ENCODE results near the gene DDHD1. TPM values are rescaled to one million over a fixed set of nuclear protein-coding genes. Genes with fewer than 3 reads are reported as not detected.
A peak's percentile ranks its signal among the peaks of the same experiment; 100 is the strongest.

The DDHD1 gene
- polyA plus RNA-seq, 1 donor (not counting 4 experiments of a cell fraction or from before 2014, with no cell fraction given) = 10.4 TPM

- H3K27ac ChIP-seq (ENCODE audit: control insufficient read depth, insufficient read depth, low read length) = no peak overlapping the region
- H3K27me3 ChIP-seq (ENCODE audit: control insufficient read depth, extremely low read depth, insufficient read depth, low read length) = no peaks in the 10 kb centered on the region
- no peak for DNase-seq (ENCODE audit: low read depth, low spot score)
- no peaks in the 10 kb centered on the region for H3K9me3 ChIP-seq (ENCODE audit: control insufficient read depth, low read depth, low read length)
- H4K20me1 ChIP-seq (ENCODE audit: control insufficient read depth, extremely low read depth, insufficient read depth, low read length) = no peaks in the 10 kb centered on the region
- no peak for TF ChIP-seq EZH2 (IDR thresholded peaks at IDR 0.05; ENCODE audit: low read length)
- no peak for TF ChIP-seq CTCF (optimal IDR thresholded peaks at IDR 0.05 in 1 of 3, IDR thresholded peaks at IDR 0.05 in 1 of 3, conservative IDR thresholded peaks at IDR 0.05 in 1 of 3; ENCODE audit: extremely low read depth in 1 of 3, insufficient read depth in 2 of 3, low read length in 3 of 3)
- FAIRE-seq = peak; percentile 17
- no peak overlapping the region for H3K4me3 ChIP-seq (ENCODE audit: control insufficient read depth in 2 of 3, extremely low read depth in 1 of 3, insufficient read depth in 2 of 3, low read depth in 1 of 3, low read length in 3 of 3)
- peaks cover 0 to 2% of the 10 kb centered on the region in 2 experiments for H3K36me3 ChIP-seq (ENCODE audit: control insufficient read depth in 2 of 2, extremely low read depth in 1 of 2, insufficient read depth in 2 of 2, low read length in 2 of 2)
- no peak overlapping the region for H3K9ac ChIP-seq (ENCODE audit: control insufficient read depth, extremely low read depth, insufficient read depth, low read length)
- no peaks in the 10 kb centered on the region for H3K79me2 ChIP-seq (ENCODE audit: control insufficient read depth, insufficient read depth, low read length)
- H2AFZ ChIP-seq (ENCODE audit: control insufficient read depth, low read length) = no peak overlapping the region
- H3K4me2 ChIP-seq (ENCODE audit: control insufficient read depth, extremely low read depth, insufficient read depth, low read depth, low read length) = no peak overlapping the region
- H3K9me1 ChIP-seq (ENCODE audit: control insufficient read depth, extremely low read depth, insufficient read depth, low read length) = no peaks in the 10 kb centered on the region
- dilution Hi-C loops (cut with MboI; ENCODE audit: extremely low pct_ligation_motif_present, low sequenced_read_pairs) = no loop called here
- H3K4me1 ChIP-seq (ENCODE audit: control insufficient read depth, extremely low read depth, insufficient read depth, low read length) = no peaks in the 10 kb centered on the region
Observed at GRCh38 chr14:53054457-53054856, 98.7 kb downstream of the DDHD1 start.

- DNase-seq (ENCODE audit: low read depth, low spot score) (no peak), FAIRE-seq (no peak)
- no peaks in the 10 kb centered on the region for H3K27me3 ChIP-seq (ENCODE audit: control insufficient read depth, extremely low read depth, insufficient read depth, low read length)
- no peaks in the 10 kb centered on the region for H3K9me1 ChIP-seq (ENCODE audit: control insufficient read depth, extremely low read depth, insufficient read depth, low read length)
- dilution Hi-C loops (cut with MboI; ENCODE audit: extremely low pct_ligation_motif_present, low sequenced_read_pairs) = no loop called here
- H3K9me3 ChIP-seq (ENCODE audit: control insufficient read depth, low read depth, low read length) = no peaks in the 10 kb centered on the region
- H3K4me2 ChIP-seq (ENCODE audit: control insufficient read depth, extremely low read depth, insufficient read depth, low read depth, low read length) = no peak overlapping the region
- H4K20me1 ChIP-seq (ENCODE audit: control insufficient read depth, extremely low read depth, insufficient read depth, low read length) = no peaks in the 10 kb centered on the region
- no peaks in the 10 kb centered on the region for H3K4me1 ChIP-seq (ENCODE audit: control insufficient read depth, extremely low read depth, insufficient read depth, low read length)
- H2AFZ ChIP-seq (ENCODE audit: control insufficient read depth, low read length) = no peak overlapping the region
- TF ChIP-seq CTCF (optimal IDR thresholded peaks at IDR 0.05 in 1 of 3, IDR thresholded peaks at IDR 0.05 in 1 of 3, conservative IDR thresholded peaks at IDR 0.05 in 1 of 3; ENCODE audit: extremely low read depth in 1 of 3, insufficient read depth in 2 of 3, low read length in 3 of 3) = no peak
- no peak for TF ChIP-seq EZH2 (IDR thresholded peaks at IDR 0.05; ENCODE audit: low read length)
- H3K27ac ChIP-seq (ENCODE audit: control insufficient read depth, insufficient read depth, low read length) = no peak overlapping the region
- H3K9ac ChIP-seq (ENCODE audit: control insufficient read depth, extremely low read depth, insufficient read depth, low read length) = no peak overlapping the region
- H3K36me3 ChIP-seq (ENCODE audit: control insufficient read depth in 2 of 2, extremely low read depth in 1 of 2, insufficient read depth in 2 of 2, low read length in 2 of 2) = no peaks in the 10 kb centered on the region
- H3K79me2 ChIP-seq (ENCODE audit: control insufficient read depth, insufficient read depth, low read length) = no peaks in the 10 kb centered on the region
- H3K4me3 ChIP-seq (ENCODE audit: control insufficient read depth in 2 of 3, extremely low read depth in 1 of 3, insufficient read depth in 2 of 3, low read depth in 1 of 3, low read length in 3 of 3) = no peak overlapping the region
Observed at GRCh38 chr14:53048631-53049030, 104.5 kb downstream of the DDHD1 start.
